ENCODE measurements around the gene R3HDM1.

- TF ChIP-seq POLR2AphosphoS5 (IDR thresholded peaks at IDR 0.05; ENCODE audit: low read depth, low read length), result no peak
- TF ChIP-seq CTCF (IDR thresholded peaks at IDR 0.05), result no peak
- no peak for TF ChIP-seq REST (IDR thresholded peaks at IDR 0.05; ENCODE audit: insufficient read depth in 1 of 2, low read depth in 2 of 2, low read length in 1 of 2)
- TF ChIP-seq SIN3A (IDR thresholded peaks at IDR 0.05; ENCODE audit: borderline replicate concordance, insufficient read depth, low read depth, low read length), result no peak
- no peak for TF ChIP-seq TCF7L2 (IDR thresholded peaks at IDR 0.05; ENCODE audit: low read depth, low read length)
Measured at GRCh38 chr2:135633582-135633981, 102.3 kb downstream of the R3HDM1 start.

Data from Panc1 (cell line).